Measurements from ENCODE around the gene DISP3.

DNA sequence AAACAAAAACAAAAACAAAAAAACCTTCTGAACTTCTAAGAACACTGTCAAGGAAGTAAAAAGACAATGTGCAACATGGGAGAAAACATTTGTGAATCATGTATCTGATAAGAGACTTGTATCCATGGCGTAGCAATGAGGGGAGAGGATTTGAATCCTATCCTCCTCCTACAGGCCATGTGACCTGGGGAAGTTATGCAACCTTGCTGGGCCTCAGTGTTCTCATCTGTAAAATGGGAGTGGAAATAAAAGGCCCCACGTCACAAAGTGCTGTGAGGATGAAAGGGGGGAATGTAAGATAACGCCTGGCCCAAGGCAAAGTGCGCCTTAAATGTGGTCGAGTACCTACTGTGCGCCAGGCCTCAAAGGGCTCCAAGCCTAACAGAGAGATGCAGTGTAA is 83.7 kb downstream of the DISP3 start:
- TF ChIP-seq, protein P1, sequence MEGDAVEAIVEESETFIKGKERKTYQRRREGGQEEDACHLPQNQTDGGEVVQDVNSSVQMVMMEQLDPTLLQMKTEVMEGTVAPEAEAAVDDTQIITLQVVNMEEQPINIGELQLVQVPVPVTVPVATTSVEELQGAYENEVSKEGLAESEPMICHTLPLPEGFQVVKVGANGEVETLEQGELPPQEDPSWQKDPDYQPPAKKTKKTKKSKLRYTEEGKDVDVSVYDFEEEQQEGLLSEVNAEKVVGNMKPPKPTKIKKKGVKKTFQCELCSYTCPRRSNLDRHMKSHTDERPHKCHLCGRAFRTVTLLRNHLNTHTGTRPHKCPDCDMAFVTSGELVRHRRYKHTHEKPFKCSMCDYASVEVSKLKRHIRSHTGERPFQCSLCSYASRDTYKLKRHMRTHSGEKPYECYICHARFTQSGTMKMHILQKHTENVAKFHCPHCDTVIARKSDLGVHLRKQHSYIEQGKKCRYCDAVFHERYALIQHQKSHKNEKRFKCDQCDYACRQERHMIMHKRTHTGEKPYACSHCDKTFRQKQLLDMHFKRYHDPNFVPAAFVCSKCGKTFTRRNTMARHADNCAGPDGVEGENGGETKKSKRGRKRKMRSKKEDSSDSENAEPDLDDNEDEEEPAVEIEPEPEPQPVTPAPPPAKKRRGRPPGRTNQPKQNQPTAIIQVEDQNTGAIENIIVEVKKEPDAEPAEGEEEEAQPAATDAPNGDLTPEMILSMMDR (IDR thresholded peaks at IDR 0.05; ENCODE audit: low read length) = no peak
- TF ChIP-seq EZH2 (IDR thresholded peaks at IDR 0.05; ENCODE audit: borderline replicate concordance, low read length) = no peak

Data from OCI-LY1 (cell line).